ENCODE data around the gene C2CD2L. TPM values are rescaled to one million over a fixed set of nuclear protein-coding genes. Genes with fewer than 3 reads are reported as not detected.
A peak's percentile ranks its signal among the peaks of the same experiment; 100 is the strongest.

C2CD2L gene
- total and polyA plus RNA-seq, 2 of the 4 experiments (the other 2 are of a cell fraction): 2.2 to 8.7 TPM

DNA sequence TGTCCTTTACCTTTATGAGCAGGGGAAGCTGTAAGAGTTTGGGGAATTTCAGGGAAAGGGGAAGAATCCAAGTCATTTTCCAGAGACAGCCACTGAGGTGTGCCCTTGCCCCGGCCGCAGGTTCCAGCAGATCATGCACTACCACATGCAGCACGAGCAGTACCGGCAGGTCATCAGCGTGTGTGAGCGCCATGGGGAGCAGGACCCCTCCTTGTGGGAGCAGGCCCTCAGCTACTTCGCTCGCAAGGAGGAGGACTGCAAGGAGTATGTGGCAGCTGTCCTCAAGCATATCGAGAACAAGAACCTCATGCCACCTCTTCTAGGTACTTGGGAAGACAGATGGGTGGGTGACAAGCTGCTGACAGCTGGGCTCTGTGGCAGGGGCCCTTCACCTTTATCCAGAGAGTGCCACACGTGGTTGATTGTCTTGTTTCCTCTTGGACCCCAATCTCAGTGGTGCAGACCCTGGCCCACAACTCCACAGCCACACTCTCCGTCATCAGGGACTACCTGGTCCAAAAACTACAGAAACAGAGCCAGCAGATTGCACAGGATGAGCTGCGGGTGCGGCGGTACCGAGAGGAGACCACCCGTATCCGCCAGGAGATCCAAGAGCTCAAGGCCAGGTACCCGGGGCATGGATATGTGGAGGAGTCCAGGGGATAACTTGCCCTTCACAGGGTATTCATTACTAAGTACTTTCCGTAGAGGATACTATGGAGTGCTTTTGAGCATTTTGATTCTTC is 28.3 kb upstream of the C2CD2L start:
- CTCF ChIA-PET: no interaction called here
- in situ Hi-C loops (cut with MboI; ENCODE audit: low sequenced_read_pairs): no loop called here

More for the DNA sequence above, 28.3 kb upstream of the C2CD2L start:
- Histone ChIP-seq H3K4me2 (ENCODE audit: low read depth, low read length) (no peak overlapping the region), H4K5ac (ENCODE audit: low read depth, low read length) (no peak overlapping the region), H3K79me1 (ENCODE audit: low read depth in 1 of 2, low read length in 2 of 2) (0 out of 4 replicates have a peak, but pooled peaks cover 0 to under 1% of the 10 kb centered on the region in 2 experiments), H3K9me1 (ENCODE audit: insufficient read depth, low read length) (no peaks in the 10 kb centered on the region), H3K56ac (ENCODE audit: extremely low read depth, insufficient read depth, low read length) (no peak overlapping the region), H2AK5ac (ENCODE audit: low read depth, low read length) (no peak overlapping the region), H3K4me1 (ENCODE audit: control insufficient read depth, insufficient read depth, low read length) (no peaks in the 10 kb centered on the region), H3K27me3 (ENCODE audit: control insufficient read depth, insufficient read depth, low read length) (no peaks in the 10 kb centered on the region), H3K36me3 (ENCODE audit: control insufficient read depth, insufficient read depth, low read length) (peaks cover 56% of the 10 kb centered on the region), H3K9me3 (ENCODE audit: control insufficient read depth, insufficient read depth, low read length) (no peaks in the 10 kb centered on the region), H3K4me3 (ENCODE audit: insufficient read depth, low read depth, low read length) (no peak overlapping the region), H4K91ac (ENCODE audit: insufficient read depth, low read depth, low read length) (no peak overlapping the region), H4K20me1 (ENCODE audit: insufficient read depth, low read length) (no peaks in the 10 kb centered on the region), H4K8ac (ENCODE audit: low read depth in 2 of 2, low read length in 2 of 2) (no peak overlapping the region), H3K14ac (replicated peaks; ENCODE audit: low read depth, low read length) (no peak overlapping the region), H3K4ac (ENCODE audit: low read depth, low read length) (no peak overlapping the region), H3K23ac (ENCODE audit: low read depth, low read length) (no peak overlapping the region), H2BK20ac (ENCODE audit: low read depth, low read length) (no peak overlapping the region), H2BK15ac (ENCODE audit: low read depth, low read length) (no peak overlapping the region), H3K18ac (ENCODE audit: low read depth, low read length) (no peak overlapping the region), H2AFZ (replicated peaks; ENCODE audit: low read length, poor library complexity) (no peak overlapping the region), H2AK9ac (replicated peaks; ENCODE audit: low read depth, low read length, poor library complexity) (no peak overlapping the region), H2BK5ac (ENCODE audit: low read depth, low read length, poor library complexity, severe bottlenecking) (no peak overlapping the region), H3K9ac (ENCODE audit: low read depth, low read length) (no peak overlapping the region), H3K27ac (ENCODE audit: insufficient read depth, low read length) (no peak overlapping the region), H2BK120ac (ENCODE audit: low read depth, low read length) (no peak overlapping the region)
- dilution Hi-C loops (cut with HindIII; ENCODE audit: low sequenced_read_pairs, unreplicated experiment): no loop called here
- intact Hi-C loops (cut with micrococcal nuclease): no loop called here
- TF ChIP-seq BHLHE40 (IDR thresholded peaks at IDR 0.05; ENCODE audit: low read depth, low read length) (no peak), NFE2L2 (IDR thresholded peaks at IDR 0.05; ENCODE audit: low read depth, low read length) (no peak), MAFK (IDR thresholded peaks at IDR 0.05; ENCODE audit: low read depth, low read length) (no peak), CEBPB (IDR thresholded peaks at IDR 0.05; ENCODE audit: low read depth, low read length) (no peak)
- TF ChIP-seq, protein P1, sequence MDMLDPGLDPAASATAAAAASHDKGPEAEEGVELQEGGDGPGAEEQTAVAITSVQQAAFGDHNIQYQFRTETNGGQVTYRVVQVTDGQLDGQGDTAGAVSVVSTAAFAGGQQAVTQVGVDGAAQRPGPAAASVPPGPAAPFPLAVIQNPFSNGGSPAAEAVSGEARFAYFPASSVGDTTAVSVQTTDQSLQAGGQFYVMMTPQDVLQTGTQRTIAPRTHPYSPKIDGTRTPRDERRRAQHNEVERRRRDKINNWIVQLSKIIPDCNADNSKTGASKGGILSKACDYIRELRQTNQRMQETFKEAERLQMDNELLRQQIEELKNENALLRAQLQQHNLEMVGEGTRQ (IDR thresholded peaks at IDR 0.05; ENCODE audit: low read depth, low read length): no peak
- 81% methylated on average over 8 of the region's 19 CpGs; no CpG with 5 or more reads in 1 of the 2 experiments for WGBS, 2 experiments (ENCODE audit: extremely low coverage in 2 of 2, insufficient read length in 1 of 2)
- POLR2A ChIA-PET (ENCODE audit: unreplicated experiment): interaction anchor here (1.1 kb wide), 1 partner anchor 11 kb away, joined by 3 read pairs; the partner anchor contains the start of gene VPS11
- no peak for ATAC-seq (ENCODE audit: low read depth)
- TSS peak; percentile 54 for BruUV-seq (replicated peaks)
- no peak for DNase-seq
